GM19372 (cell line): ENCODE measurements around the gene INPP1.
"Not testable (repeated sequence)": the region's sequence is repeated elsewhere in the genome, so short reads cannot be mapped to it uniquely, and the experiment has no call there.

ENCODE experiments used
- ATAC-seq: cut with Tn5 transposase; IDR thresholded peaks from one replicate; pipeline ENCODE4 v1.9.1; 2021; ENCODE audit warnings: mild to moderate bottlenecking, low read depth, moderate library complexity; ENCODE audit not compliant: unreplicated experiment

INPP1 gene

GRCh38 chr2:190333395-190333794 lies 10.0 kb upstream of the INPP1 start:
- no peak for ATAC-seq

- no peak for ATAC-seq
Observed at GRCh38 chr2:190333928-190334327, 9.5 kb upstream of the INPP1 start.

- no peak for ATAC-seq
Observed at GRCh38 chr2:190334479-190335224, 8.7 kb upstream of the INPP1 start.

GRCh38 chr2:190335225-190335559 lies 8.2 kb upstream of the INPP1 start:
- no peak for ATAC-seq

GRCh38 chr2:190335584-190335983 lies 7.8 kb upstream of the INPP1 start:
- not testable (repeated sequence) for ATAC-seq

- ATAC-seq = no peak
Observed at GRCh38 chr2:190336420-190336819, 7.0 kb upstream of the INPP1 start.

GRCh38 chr2:190338453-190338852 lies 4.9 kb upstream of the INPP1 start:
- no peak for ATAC-seq

- ATAC-seq = no peak
Observed at GRCh38 chr2:190339394-190339793, 4.0 kb upstream of the INPP1 start.

GRCh38 chr2:190340369-190340768 lies 3.0 kb upstream of the INPP1 start:
- no peak for ATAC-seq

GRCh38 chr2:190342611-190343010 lies 778 bp upstream of the INPP1 start:
- ATAC-seq = no peak

- peak; percentile 30 for ATAC-seq
Observed at GRCh38 chr2:190343089-190343535, 277 bp upstream of the INPP1 start.

- ATAC-seq = peak; percentile 77
Observed at GRCh38 chr2:190344276-190344827, 963 bp downstream of the INPP1 start.

GRCh38 chr2:190350371-190350770 lies 7.0 kb downstream of the INPP1 start:
- no peak for ATAC-seq

- ATAC-seq = no peak
Observed at GRCh38 chr2:190351955-190352354, 8.6 kb downstream of the INPP1 start.

- ATAC-seq = no peak
Observed at GRCh38 chr2:190352668-190353536, 9.5 kb downstream of the INPP1 start.

- no peak for ATAC-seq
Observed at GRCh38 chr2:190353537-190353899, 10.1 kb downstream of the INPP1 start.

- ATAC-seq = no peak
Observed at GRCh38 chr2:190354003-190354690, 10.8 kb downstream of the INPP1 start.

GRCh38 chr2:190355968-190356644 lies 12.7 kb downstream of the INPP1 start:
- no peak for ATAC-seq

- no peak for ATAC-seq
Observed at GRCh38 chr2:190357600-190357999, 14.2 kb downstream of the INPP1 start.

- ATAC-seq = not testable (repeated sequence)
Observed at GRCh38 chr2:190358655-190359448, 15.5 kb downstream of the INPP1 start.
